ENCODE data around the gene BARD1.
"Not testable (repeated sequence)": the region's sequence is repeated elsewhere in the genome, so short reads cannot be mapped to it uniquely, and the experiment has no call there.

The BARD1 gene

DNA sequence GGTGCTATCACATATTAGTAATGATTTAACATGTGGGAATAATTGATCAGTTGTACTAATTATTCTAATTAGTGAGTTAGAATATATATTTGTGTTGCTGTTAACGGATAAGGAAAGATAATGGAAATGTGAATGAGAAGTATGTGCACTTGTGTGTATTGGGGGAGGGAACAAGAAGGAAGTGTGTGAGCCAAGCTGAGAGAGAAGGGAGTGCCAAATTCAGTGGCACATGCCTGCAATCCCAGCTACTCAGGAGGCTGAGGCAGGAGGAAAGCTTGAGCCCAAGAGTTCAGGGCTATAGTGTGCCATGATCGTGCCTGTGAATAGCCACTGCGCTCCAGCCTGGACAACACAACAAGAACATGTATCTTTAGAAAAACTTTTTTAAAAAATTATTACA lies 9.3 kb downstream of the BARD1 start:
- DNase-seq (no peak), ATAC-seq (replicated peaks) (no peak)
- Mint-ChIP-seq H3K9me3 (no peaks in the 10 kb centered on the region), H3K4me1 (peaks cover 10 to 18% of the 10 kb centered on the region in 2 donors), H3K27me3 (no peaks in the 10 kb centered on the region), H3K27ac (no peak overlapping the region), H3K36me3 (peaks cover 7 to 12% of the 10 kb centered on the region in 2 donors), H3K4me3 (no peak overlapping the region)

DNA sequence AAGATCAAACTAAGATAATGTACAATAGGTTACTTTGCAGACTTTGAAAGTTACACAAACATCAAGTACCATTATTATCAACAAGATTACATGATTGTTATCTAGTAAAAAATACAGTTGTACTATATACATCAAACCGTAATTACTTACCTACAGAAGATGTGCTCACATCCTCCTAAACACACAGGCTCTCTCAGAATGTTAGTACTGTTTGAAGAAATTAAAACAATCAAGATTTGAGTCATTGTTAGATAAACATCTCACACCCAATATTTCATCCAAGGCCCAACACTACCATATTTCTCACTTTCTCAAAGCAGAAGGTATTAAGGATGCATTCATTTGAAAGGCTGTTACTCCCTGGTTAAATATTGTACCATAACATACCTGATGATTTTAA lies 12.6 kb downstream of the BARD1 start:
- ATAC-seq (replicated peaks) (no peak), DNase-seq (no peak)
- Mint-ChIP-seq H3K36me3 (peaks cover 12 to 17% of the 10 kb centered on the region in 2 donors), H3K27ac (no peak overlapping the region), H3K4me1 (peaks cover 10 to 21% of the 10 kb centered on the region in 2 donors), H3K4me3 (no peak overlapping the region), H3K27me3 (no peaks in the 10 kb centered on the region), H3K9me3 (no peaks in the 10 kb centered on the region)

DNA sequence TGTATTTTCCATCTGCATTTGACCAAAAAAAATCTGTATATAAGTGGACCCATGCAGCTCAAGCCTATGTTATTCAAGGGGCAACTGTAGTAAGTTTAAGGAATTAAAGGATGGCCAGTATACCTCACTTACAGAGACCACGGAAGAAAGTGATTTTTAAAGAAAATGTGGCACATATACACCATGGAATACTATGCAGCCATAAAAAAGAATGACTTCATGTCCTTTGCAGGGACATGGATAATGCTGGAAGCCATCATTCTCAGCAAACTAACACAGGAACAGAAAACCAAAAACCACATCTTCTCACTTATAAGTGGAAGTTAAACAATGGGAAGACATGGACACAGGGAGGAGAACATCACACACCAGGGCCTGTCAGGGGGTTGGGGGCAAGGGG lies 26.3 kb downstream of the BARD1 start:
- Mint-ChIP-seq H3K9me3 (peaks cover 7 to 10% of the 10 kb centered on the region in 2 donors), H3K36me3 (peaks cover 51 to 55% of the 10 kb centered on the region in 2 donors)
- ATAC-seq (replicated peaks); H3K27ac Mint-ChIP-seq; H3K27me3 Mint-ChIP-seq; H3K4me3 Mint-ChIP-seq; DNase-seq; H3K4me1 Mint-ChIP-seq: not testable (repeated sequence)

DNA sequence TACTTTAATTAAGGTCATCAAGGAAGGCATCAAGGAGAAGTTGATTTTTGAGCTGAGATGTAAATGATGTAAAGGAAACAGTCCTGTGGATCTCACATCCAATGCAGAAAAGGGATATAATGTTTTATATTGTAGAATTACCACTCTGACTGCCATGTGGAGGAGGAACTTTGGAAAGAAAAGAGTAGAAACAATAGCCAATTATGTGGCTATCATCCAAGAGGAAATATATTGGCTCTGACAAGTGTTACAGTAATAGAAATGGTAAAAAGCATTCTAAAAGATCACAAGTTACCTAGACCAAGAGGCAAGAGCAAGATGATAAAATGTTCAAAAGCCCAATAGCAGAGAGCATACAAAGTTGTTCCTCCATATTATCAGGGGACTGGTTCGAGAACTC lies 26.8 kb downstream of the BARD1 start:
- ATAC-seq (replicated peaks) (no peak), DNase-seq (no peak)
- no peaks in the 10 kb centered on the region for H3K27me3 Mint-ChIP-seq
- peaks cover 7 to 10% of the 10 kb centered on the region in 2 donors for H3K9me3 Mint-ChIP-seq
- no peak overlapping the region for H3K27ac Mint-ChIP-seq
- peaks cover 0 to 2% of the 10 kb centered on the region in 2 donors for H3K4me1 Mint-ChIP-seq
- peaks cover 51 to 55% of the 10 kb centered on the region in 2 donors for H3K36me3 Mint-ChIP-seq
- no peak overlapping the region for H3K4me3 Mint-ChIP-seq

DNA sequence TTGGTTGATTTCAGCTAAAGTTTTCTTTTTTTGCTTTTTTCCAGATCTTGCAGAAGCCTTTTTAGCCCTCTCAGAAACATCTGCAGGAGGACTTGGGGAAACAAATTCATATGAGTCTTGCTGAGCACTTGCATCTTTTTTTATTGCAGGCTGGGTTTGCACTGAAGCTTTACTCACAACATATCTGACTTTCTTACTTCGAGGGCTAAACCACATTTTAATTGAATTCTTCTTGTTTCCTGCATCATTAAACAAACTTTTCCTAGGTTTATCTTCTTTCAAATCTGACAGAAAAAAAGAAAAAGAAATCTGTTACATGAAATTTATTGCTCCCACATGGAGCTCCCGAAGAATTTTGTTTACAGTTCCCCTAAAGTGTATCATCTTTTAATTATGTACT lies 28.3 kb downstream of the BARD1 start:
- ATAC-seq (replicated peaks) (no peak), DNase-seq (no peak)
- no peak overlapping the region for H3K27ac Mint-ChIP-seq
- H3K27me3 Mint-ChIP-seq, result no peaks in the 10 kb centered on the region
- peaks cover 7 to 10% of the 10 kb centered on the region in 2 donors for H3K9me3 Mint-ChIP-seq
- peaks cover 56 to 64% of the 10 kb centered on the region in 2 donors for H3K36me3 Mint-ChIP-seq
- H3K4me1 Mint-ChIP-seq, result peaks cover 3 to 15% of the 10 kb centered on the region in 2 donors
- no peak overlapping the region for H3K4me3 Mint-ChIP-seq

DNA sequence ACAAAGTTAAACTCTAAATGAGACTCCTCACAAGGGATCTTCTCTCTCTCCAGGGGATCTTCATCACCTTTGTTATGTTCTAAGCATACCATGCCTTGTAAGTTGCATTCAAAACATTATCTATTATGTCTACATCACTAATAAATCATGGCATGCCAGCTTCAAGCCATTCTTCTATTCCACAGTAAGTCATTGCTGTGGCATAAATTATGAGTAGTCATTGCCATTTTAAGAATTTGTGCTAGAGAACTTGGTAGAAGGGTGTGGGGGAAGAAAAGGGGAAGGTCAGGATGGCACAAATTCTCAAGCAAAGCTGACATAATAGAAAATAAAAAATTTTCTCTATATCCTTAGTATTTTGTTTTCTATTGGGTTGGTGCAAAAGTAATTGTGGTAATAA lies 33.5 kb downstream of the BARD1 start:
- no peak for ATAC-seq (replicated peaks)
- H3K36me3 Mint-ChIP-seq, result peaks cover 39 to 45% of the 10 kb centered on the region in 2 donors
- H3K4me3 Mint-ChIP-seq, result no peak overlapping the region
- H3K27me3 Mint-ChIP-seq, result no peaks in the 10 kb centered on the region
- peaks cover 0 to 7% of the 10 kb centered on the region in 2 donors for H3K9me3 Mint-ChIP-seq
- H3K4me1 Mint-ChIP-seq, result peaks cover 4 to 19% of the 10 kb centered on the region in 2 donors
- H3K27ac Mint-ChIP-seq, result no peak overlapping the region
- DNase-seq, result no peak

DNA sequence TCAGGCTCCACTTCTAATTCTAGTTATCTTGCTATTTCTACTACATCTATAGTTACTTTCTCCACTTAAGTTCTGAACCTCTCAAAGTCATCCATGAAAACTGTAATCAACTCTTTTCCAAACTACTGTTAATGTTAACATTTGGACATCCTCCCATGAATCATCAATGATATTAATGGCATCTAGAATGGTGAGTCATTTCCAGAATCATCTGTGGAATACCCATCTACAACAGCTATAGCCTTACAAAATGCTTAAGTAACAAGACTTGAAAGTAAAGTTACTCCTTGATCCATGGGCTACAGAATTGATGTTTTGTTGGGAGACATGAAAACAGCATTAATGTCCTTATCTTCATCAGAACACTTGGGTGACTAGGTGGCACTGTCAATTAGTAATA lies 35.4 kb downstream of the BARD1 start:
- DNase-seq (no peak), ATAC-seq (replicated peaks) (peak in 1 of 2 donors; percentile 31)
- H3K4me1 Mint-ChIP-seq, result peaks cover 4 to 19% of the 10 kb centered on the region in 2 donors
- H3K4me3 Mint-ChIP-seq, result no peak overlapping the region
- H3K27ac Mint-ChIP-seq, result no peak overlapping the region
- H3K36me3 Mint-ChIP-seq, result peaks cover 28 to 37% of the 10 kb centered on the region in 2 donors
- peaks cover 0 to 7% of the 10 kb centered on the region in 2 donors for H3K9me3 Mint-ChIP-seq
- no peaks in the 10 kb centered on the region for H3K27me3 Mint-ChIP-seq

DNA sequence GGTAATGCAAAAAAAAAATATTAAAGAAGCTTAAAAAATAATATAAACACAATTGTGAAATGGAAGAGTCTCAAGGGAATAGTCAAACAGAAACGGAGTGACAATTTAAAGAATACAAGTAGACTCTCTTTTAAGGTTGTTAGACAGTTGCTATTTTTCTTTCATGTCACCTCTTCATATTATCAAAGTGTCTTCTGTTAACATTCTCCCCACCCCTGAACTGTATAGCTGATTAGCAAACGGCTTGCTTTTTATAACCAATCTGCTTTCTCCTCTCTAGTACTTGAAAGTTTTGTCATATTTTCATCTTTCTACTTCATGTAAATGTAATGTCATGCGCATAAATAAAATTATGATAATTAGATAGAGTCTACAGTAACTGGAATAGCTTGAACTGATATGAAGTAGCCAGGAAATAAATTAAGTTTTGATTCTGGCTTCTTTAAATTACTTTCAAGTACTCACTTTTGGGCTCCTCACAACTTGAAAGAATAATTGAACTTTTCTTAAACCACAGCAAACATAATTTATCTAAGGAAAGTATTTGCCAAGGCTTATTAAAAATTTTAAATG lies 37.0 kb downstream of the BARD1 start:
- no peaks in the 10 kb centered on the region for H3K27me3 Mint-ChIP-seq
- H3K36me3 Mint-ChIP-seq, result peaks cover 35 to 42% of the 10 kb centered on the region in 2 donors
- no peak overlapping the region for H3K27ac Mint-ChIP-seq
- DNase-seq, result no peak
- H3K4me1 Mint-ChIP-seq, result peaks cover 4 to 16% of the 10 kb centered on the region in 2 donors
- H3K9me3 Mint-ChIP-seq, result peaks cover 0 to 7% of the 10 kb centered on the region in 2 donors
- no peak for ATAC-seq (replicated peaks)
- H3K4me3 Mint-ChIP-seq, result no peak overlapping the region

DNA sequence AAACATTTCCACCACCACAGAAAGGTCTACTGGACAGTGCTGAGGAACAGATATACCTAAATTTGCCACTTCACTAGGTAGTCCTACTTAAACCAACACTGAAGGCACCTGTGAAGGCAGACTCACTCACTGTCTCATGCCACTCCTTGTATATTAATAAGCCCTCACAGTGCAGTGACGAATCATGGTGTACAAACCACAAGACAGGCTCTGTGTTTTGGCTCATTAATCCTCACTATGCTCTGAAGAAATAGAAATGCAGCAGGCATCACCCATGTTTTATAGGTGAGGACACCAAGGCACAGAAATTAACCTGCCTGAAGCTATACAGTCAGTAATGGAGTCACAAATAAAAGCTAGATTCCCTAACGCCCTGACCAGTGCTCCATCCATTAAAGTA lies 44.3 kb downstream of the BARD1 start:
- Mint-ChIP-seq H3K27ac (no peak overlapping the region), H3K9me3 (no peaks in the 10 kb centered on the region), H3K4me3 (no peak overlapping the region), H3K36me3 (peaks cover 31 to 53% of the 10 kb centered on the region in 2 donors), H3K4me1 (no peaks in the 10 kb centered on the region), H3K27me3 (no peaks in the 10 kb centered on the region)
- ATAC-seq (replicated peaks), result no peak
- DNase-seq, result no peak

DNA sequence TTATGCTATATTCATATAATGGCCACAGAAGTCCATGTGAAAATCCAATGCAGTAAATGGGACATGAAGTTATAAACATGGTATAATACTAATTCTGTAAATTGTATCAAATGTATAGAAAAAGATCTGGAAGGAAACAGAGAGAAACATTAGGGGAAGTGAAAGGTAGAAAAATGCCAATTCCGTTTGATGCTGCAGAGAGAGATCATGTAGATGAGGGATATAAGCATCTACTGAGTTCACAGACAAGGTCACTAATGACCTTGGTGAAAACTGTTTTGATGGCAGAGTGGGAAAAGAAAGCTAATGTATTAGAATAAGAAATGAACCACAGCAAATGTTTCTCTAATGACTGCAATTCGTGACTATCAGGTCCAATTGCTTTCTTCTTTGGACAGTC lies 56.0 kb downstream of the BARD1 start:
- Mint-ChIP-seq H3K27me3 (no peaks in the 10 kb centered on the region), H3K4me3 (no peak overlapping the region), H3K9me3 (no peaks in the 10 kb centered on the region), H3K36me3 (peaks cover 46 to 52% of the 10 kb centered on the region in 2 donors), H3K4me1 (peaks cover 12% of the 10 kb centered on the region in 2 donors), H3K27ac (no peak overlapping the region)
- ATAC-seq (replicated peaks) (no peak), DNase-seq (no peak)

DNA sequence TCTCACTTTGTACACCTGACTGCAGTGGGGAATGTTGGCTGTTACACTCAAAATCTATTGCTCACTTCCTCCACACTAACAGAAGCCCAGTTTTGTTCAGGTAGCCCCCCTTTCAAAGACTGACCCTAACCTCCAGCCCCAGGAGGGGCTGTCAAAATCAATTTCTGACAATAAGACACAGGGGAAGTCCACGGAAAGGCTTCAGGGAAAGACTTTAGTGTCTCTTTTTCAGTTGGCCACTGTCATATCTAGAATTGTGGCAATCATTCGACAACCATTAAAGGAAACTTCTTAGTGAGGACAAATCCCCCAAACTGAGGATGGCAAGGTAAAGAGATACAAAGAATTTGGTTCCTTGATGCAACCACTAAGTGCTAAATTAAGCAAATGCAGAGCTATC lies 59.0 kb downstream of the BARD1 start:
- no peak overlapping the region for H3K27ac Mint-ChIP-seq

DNA sequence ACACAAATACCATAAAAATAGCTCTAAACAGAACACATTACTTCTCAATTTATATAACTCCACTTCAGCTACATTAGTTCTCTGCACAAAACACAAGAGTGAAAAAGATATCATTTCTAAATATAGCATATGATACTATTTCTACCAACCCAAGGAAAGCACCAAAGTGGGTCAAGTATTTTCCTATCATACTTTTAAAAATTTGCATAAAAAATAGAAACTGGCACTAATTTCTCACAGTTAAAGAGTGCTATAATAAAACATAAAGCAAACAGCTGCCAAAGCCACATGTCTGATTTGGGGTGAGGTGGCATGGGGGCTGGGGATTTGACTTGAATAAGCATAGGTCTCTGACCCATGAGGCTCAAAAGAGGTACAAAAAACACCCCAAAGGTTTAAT lies 61.5 kb downstream of the BARD1 start:
- DNase-seq (no peak), ATAC-seq (replicated peaks) (peak; percentile 23 to 53)
- no peak overlapping the region for H3K27ac Mint-ChIP-seq

More for the DNA sequence above, 59.0 kb downstream of the BARD1 start:
- no peak for DNase-seq
- Mint-ChIP-seq H3K4me3 (no peak overlapping the region), H3K36me3 (peaks cover 35 to 41% of the 10 kb centered on the region in 2 donors), H3K27me3 (no peaks in the 10 kb centered on the region), H3K9me3 (no peaks in the 10 kb centered on the region), H3K4me1 (peaks cover 12% of the 10 kb centered on the region in 2 donors)
- peak in 1 of 2 donors; percentile 18 for ATAC-seq (replicated peaks)

DNA sequence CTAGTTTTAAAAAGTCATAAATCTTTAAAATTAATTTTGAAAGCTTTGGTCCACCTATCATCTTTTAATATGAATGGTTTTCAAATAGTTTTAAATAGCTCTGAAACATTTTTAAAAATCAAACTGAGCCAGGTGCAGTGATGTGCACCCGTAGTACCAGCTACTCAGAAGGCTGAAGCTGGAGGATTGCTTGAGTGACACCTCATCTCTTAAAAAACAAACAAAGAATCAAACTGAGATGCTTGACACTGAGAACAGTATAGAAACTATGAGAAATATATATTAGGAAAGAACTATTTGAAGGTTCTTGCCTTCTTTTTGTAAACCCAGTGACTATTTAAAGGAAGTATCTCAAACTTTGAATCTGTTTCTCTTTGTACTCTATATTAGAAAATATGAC lies 67.4 kb downstream of the BARD1 start:
- Mint-ChIP-seq H3K36me3 (peaks cover 28 to 39% of the 10 kb centered on the region in 2 donors), H3K27ac (no peak overlapping the region)
- ATAC-seq (replicated peaks), result no peak

More for the DNA sequence above, 61.5 kb downstream of the BARD1 start:
- no peak overlapping the region for H3K4me3 Mint-ChIP-seq
- H3K9me3 Mint-ChIP-seq, result no peaks in the 10 kb centered on the region
- H3K36me3 Mint-ChIP-seq, result peaks cover 42 to 47% of the 10 kb centered on the region in 2 donors
- no peaks in the 10 kb centered on the region for H3K27me3 Mint-ChIP-seq
- peaks cover 10 to 12% of the 10 kb centered on the region in 2 donors for H3K4me1 Mint-ChIP-seq

DNA sequence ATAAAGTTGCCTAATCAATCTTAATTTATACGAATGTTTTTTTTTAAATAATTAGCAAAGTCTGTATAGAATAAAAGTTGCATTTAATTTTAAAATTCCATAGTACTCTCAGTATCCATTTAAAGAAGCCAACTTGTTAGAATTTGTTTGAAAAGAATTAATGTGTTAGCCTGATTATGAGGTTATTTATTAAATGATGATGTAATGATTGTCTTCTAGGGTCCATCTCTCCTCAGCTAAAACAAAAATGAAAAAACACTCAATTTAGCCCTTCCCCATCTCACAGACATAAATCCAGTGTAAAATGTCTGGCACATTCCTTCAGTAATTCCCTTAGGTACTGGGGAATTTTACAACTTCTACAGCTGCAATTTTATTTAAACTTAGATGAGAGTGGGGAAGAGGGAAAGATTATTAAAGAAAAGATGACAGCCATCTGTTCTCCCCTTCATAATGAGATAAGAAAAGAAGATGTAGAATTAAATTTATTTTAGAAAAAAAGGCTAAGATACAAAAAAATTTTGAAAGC lies 68.6 kb downstream of the BARD1 start:
- H3K4me1 Mint-ChIP-seq, result peaks cover 3 to 4% of the 10 kb centered on the region in 2 donors
- ATAC-seq (replicated peaks), result no peak
- DNase-seq, result no peak
- no peaks in the 10 kb centered on the region for H3K27me3 Mint-ChIP-seq
- no peak overlapping the region for H3K4me3 Mint-ChIP-seq
- H3K27ac Mint-ChIP-seq, result no peak overlapping the region
- H3K36me3 Mint-ChIP-seq, result peaks cover 28 to 39% of the 10 kb centered on the region in 2 donors
- no peaks in the 10 kb centered on the region for H3K9me3 Mint-ChIP-seq

More for the DNA sequence above, 67.4 kb downstream of the BARD1 start:
- no peak overlapping the region for H3K4me3 Mint-ChIP-seq
- no peaks in the 10 kb centered on the region for H3K27me3 Mint-ChIP-seq
- peaks cover 3 to 4% of the 10 kb centered on the region in 2 donors for H3K4me1 Mint-ChIP-seq
- DNase-seq, result no peak
- no peaks in the 10 kb centered on the region for H3K9me3 Mint-ChIP-seq

DNA sequence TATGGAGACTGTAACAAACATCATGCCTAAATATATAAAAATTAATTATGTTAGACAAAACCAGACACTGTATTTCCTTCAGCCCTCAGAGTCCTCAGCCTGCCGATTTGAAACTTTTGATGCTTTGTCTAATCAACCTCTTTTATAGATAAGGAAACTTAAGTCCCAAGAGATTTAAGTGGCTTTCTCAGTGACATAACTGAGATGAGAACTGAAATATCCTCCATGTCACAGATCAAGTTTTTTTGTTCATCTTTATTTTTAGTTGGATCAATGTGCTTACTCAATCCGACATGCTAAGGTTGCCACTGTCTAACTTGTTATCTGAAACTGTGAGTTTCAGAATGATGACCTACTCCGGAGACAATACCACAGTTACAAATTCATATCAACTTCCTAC lies 72.3 kb downstream of the BARD1 start:
- Mint-ChIP-seq H3K27ac (no peak overlapping the region), H3K36me3 (peaks cover 16 to 26% of the 10 kb centered on the region in 2 donors), H3K4me1 (peaks cover 3 to 4% of the 10 kb centered on the region in 2 donors), H3K27me3 (no peaks in the 10 kb centered on the region), H3K9me3 (no peaks in the 10 kb centered on the region), H3K4me3 (no peak overlapping the region)
- ATAC-seq (replicated peaks) (peak; percentile 72 to 91), DNase-seq (no peak)

Data from stimulated activated naive B cell treated with anti-CD40 and anti-IgM and Interleukin-4, amounts not matched to agents 10 μg/mL and 1 μg/mL and 100 μg/mL, for 72 hours (primary cell).